GM13976 (cell line): ENCODE data around the gene OR5K4.
A peak's percentile ranks its signal among the peaks of the same experiment; 100 is the strongest.

Source experiments
- DNase-seq: peaks from one replicate; pipeline ENCODE4 v3.0.0; 2012; ENCODE audit warnings: low spot score
- in situ Hi-C: fragments of 300-500 bp; cut with MboI; formaldehyde crosslinking; loops from one replicate; pipeline ENCODE4 v1.12.0; 2022; ENCODE audit warnings: low sequenced_read_pairs, mixed read lengths, inconsistent platforms; ENCODE audit not compliant: unreplicated experiment
- TF ChIP-seq, protein P1 (sequence below): IDR thresholded peaks from 2 replicates; pipeline ENCODE4 v1.5.1; 2012; ENCODE audit warnings: borderline replicate concordance, mild to moderate bottlenecking; ENCODE audit not compliant: insufficient read depth; ENCODE audit errors: extremely low read depth, missing control alignments, control extremely low read depth

OR5K4 gene

GRCh38 chr3:98341758-98342157 is 11.9 kb upstream of the OR5K4 start:
- in situ Hi-C loops, result loop anchor here (25.0 kb wide), 2 partner anchors 471 to 554 kb away; no protein-coding TSS in a partner anchor
- TF ChIP-seq, protein P1, sequence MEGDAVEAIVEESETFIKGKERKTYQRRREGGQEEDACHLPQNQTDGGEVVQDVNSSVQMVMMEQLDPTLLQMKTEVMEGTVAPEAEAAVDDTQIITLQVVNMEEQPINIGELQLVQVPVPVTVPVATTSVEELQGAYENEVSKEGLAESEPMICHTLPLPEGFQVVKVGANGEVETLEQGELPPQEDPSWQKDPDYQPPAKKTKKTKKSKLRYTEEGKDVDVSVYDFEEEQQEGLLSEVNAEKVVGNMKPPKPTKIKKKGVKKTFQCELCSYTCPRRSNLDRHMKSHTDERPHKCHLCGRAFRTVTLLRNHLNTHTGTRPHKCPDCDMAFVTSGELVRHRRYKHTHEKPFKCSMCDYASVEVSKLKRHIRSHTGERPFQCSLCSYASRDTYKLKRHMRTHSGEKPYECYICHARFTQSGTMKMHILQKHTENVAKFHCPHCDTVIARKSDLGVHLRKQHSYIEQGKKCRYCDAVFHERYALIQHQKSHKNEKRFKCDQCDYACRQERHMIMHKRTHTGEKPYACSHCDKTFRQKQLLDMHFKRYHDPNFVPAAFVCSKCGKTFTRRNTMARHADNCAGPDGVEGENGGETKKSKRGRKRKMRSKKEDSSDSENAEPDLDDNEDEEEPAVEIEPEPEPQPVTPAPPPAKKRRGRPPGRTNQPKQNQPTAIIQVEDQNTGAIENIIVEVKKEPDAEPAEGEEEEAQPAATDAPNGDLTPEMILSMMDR, result no peak
- DNase-seq, result no peak

DNA sequence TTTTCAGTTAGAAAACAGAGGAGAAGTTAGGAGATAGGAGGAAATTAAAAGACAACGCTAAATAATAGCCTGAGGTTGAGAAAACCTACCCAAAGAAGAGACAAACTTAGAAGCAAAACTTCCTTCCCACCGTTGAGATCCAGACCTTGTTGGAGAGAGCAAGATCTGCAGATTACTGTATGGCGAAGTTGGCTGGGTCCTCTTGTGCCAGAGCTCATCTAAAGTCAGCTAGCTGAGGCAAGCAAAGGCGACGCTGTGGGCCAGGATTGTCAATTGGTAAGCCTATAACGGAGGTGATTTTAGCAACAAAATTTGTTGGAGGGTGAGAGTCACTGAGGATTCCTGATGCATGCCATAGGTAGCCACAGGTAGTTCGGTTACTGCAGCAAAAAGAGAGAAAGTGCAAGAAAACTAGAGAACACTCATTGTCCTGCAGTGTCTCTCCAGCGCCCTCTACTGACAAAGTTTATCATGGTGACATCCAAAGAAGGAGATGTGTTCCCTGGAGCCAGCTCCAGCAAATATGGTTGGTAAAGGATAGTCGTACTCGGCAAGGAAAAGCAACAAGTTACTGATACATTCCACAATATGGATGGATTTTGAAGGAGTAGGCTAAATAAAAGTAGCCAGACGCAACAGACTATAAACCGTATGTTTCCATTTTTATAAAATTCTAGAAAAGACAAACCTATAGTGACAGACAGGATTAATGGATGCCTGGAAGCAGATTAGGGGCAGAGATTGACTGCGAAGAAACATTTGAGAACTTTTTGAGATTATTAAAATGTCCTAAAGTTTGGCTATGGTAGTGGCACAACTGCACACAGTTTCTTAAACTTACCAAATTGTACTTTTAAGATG is 9.8 kb upstream of the OR5K4 start:
- in situ Hi-C loops, result loop anchor here (25.0 kb wide), 2 partner anchors 468 to 557 kb away; no protein-coding TSS in a partner anchor
- TF ChIP-seq, protein P1, result peak; percentile 65
- DNase-seq, result peak; percentile 26

DNA sequence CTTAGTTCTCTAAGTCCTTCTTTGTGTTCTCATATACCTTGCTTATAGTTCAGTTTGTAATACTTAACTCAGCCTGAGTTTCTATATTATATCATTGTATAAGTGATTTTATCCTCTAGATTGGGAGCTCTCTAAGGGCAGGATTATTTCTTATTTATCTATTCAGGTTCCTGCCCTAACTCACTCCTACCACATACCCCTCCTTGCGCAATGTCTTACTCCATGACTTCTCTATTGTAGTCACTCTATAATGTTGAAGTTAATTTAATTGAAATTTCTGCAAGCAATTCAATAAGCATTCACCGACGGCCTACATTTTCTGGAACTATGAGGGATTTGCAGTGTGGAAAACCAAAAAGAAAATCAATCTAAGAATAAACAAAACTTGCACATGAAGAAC is 3.6 kb upstream of the OR5K4 start:
- in situ Hi-C loops, result loop anchor here (10.0 kb wide), 1 partner anchor 165 kb away; no protein-coding TSS in a partner anchor
- no peak for DNase-seq
- TF ChIP-seq, protein P1, result no peak

DNA sequence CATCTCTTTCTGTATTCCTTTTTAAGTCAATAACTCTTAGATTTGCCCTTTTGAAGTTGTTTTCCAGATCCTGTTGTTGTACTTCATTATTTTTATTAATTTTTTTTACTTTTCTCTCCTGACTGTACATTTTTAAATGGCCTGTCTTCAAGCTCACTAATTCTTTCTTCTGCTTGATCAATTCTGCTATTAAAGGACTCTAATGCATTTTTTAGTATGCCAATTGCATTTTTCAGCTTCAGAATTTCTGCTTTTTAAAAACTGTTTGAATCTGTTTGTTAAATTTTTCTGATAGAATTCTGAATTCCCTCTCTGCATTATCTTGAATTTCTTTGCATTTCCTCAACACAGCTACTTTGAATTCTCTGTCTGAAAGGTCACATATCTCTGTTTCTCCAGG is 5.6 kb downstream of the OR5K4 start:
- no peak for DNase-seq
- in situ Hi-C loops, result loop anchor here (10.0 kb wide), 1 partner anchor 156 kb away; no protein-coding TSS in a partner anchor
- TF ChIP-seq, protein P1, result no peak

GRCh38 chr3:98359993-98360675 is 6.5 kb downstream of the OR5K4 start:
- no peak for DNase-seq
- in situ Hi-C loops, result loop anchor here (10.0 kb wide), 1 partner anchor 155 kb away; no protein-coding TSS in a partner anchor
- TF ChIP-seq, protein P1, result no peak

GRCh38 chr3:98360681-98361080 is 7.0 kb downstream of the OR5K4 start:
- no peak for DNase-seq
- TF ChIP-seq, protein P1, result no peak
- in situ Hi-C loops, result no loop called here
